ENCODE measurements around the gene USP6NL.

USP6NL gene

DNA sequence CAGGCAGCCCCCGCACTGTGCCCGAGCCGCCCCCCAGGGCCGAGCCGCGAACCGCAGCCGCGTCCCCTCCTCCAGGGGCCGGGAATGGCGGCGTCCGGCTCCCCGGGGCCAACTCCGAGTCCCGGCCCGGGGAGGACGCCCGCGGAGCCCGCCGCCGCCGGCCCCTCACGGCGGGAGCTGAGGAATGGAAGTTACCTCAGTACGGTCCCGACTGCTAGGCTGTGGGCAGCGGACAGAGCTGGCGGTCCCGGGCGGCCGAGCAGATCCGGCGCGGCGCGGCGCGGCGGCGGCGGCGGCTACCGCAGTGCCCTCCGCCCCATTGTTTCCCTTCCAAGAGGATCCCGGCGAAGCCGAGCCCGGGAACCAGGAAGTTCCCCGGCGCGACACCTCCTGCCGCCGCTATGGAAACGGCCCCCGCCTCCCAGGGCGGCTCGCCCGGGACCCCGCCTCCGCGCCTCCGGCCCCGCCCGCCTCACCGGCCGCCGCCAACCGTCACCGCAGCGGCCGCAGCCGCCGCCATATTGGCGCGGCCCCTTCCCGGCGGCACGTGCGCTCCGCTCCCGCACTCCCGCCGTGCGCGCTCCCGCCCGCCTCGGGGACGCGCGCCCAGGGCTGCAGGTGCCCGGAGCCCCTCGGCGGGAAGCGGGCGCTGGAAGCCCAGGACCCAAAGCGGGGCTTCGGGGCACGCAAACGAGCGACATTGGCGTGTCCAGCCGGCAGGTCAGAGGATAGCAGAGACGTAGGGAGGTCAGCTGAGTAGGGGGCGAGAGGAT, at the start of gene USP6NL:
TSS of gene USP6NL (minus strand) at position 403 of the 773 bp plus-strand sequence. CDS start 14,016 bp downstream, outside the sequence.
- Histone ChIP-seq H3K36me3 (ENCODE audit: control insufficient read depth in 2 of 2, insufficient read depth in 2 of 2, low read length in 2 of 2) (no peaks in the 10 kb centered on the region), H3K27me3 (ENCODE audit: control insufficient read depth in 2 of 2, insufficient read depth in 2 of 2, low read length in 2 of 2) (no peaks in the 10 kb centered on the region), H3K27ac (ENCODE audit: low read depth in 2 of 2, low read length in 2 of 2) (peak within 1 kb of the TSS; percentile 88), H3K4me1 (ENCODE audit: control insufficient read depth in 2 of 2, insufficient read depth in 2 of 2, low read length in 2 of 2) (peaks cover 5 to 17% of the 10 kb centered on the region in 2 donors), H3K9me3 (ENCODE audit: control insufficient read depth in 2 of 2, low read length in 2 of 2) (peaks cover 0 to 2% of the 10 kb centered on the region in 2 donors), H3K9ac (ENCODE audit: low read depth in 1 of 2, low read length in 2 of 2) (peak within 1 kb of the TSS; percentile 86), H3K4me3 (ENCODE audit: low read length in 2 of 2) (peak within 1 kb of the TSS; percentile 84 to 89)

DNA sequence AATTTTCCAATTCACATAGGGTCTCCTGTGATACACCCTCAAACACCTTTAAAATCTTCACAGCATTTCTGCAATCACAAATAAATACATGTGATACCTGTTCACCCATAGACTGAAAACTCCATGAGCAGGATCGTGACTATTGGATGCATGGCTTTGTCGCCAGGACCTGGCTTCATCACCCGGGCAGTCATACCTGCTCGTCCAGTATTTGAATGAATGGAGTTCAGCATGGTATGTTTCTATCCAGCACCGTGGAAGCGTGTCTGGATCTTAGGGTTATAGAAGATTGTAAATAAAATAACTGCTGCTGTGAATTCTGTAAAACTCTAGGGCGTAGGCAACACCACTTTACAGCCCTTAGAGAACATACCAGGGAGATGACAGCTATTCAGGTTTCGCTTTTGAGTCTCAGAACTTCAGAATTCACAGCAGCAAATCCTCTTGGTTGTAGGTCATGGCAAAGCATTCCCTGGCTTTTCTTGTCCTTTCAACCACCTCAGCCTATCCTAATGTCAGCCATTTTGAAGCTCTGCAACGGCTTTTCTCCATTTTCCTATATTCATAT, 47.4 kb upstream of the USP6NL start:
- H3K27me3 ChIP-seq (ENCODE audit: control insufficient read depth in 2 of 2, insufficient read depth in 2 of 2, low read length in 2 of 2): no peaks in the 10 kb centered on the region
- H3K4me3 ChIP-seq (ENCODE audit: low read length in 2 of 2): no peak overlapping the region
- no peaks in the 10 kb centered on the region for H3K9me3 ChIP-seq (ENCODE audit: control insufficient read depth in 2 of 2, low read length in 2 of 2)
- peaks cover 0 to 5% of the 10 kb centered on the region in 2 donors for H3K4me1 ChIP-seq (ENCODE audit: control insufficient read depth in 2 of 2, insufficient read depth in 2 of 2, low read length in 2 of 2)
- no peaks in the 10 kb centered on the region for H3K36me3 ChIP-seq (ENCODE audit: control insufficient read depth in 2 of 2, insufficient read depth in 2 of 2, low read length in 2 of 2)
- no peak overlapping the region for H3K27ac ChIP-seq (ENCODE audit: low read depth in 2 of 2, low read length in 2 of 2)
- no peak overlapping the region for H3K9ac ChIP-seq (ENCODE audit: low read depth in 1 of 2, low read length in 2 of 2)

DNA sequence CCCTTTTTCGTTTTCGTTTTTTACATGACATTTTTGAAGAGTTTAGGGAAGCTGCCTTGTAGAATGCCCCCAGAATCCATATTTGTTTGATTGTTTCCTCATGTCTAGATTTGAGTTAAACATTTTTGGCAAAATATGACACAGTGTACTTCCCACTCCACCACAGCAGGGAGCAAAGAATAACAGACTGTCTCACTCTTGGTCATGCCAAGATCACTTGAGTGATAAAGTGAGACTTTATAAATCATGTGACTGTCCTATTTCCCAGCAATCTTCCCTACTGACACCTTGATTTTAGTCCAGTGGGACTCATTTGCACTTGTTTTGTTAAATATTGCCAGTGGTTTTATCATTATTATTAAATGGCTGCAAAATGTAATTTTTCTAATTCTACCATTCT, 44.4 kb upstream of the USP6NL start:
- H3K9ac ChIP-seq (ENCODE audit: low read depth in 1 of 2, low read length in 2 of 2): no peak overlapping the region
- peaks cover 0 to 5% of the 10 kb centered on the region in 2 donors for H3K4me1 ChIP-seq (ENCODE audit: control insufficient read depth in 2 of 2, insufficient read depth in 2 of 2, low read length in 2 of 2)
- no peaks in the 10 kb centered on the region for H3K27me3 ChIP-seq (ENCODE audit: control insufficient read depth in 2 of 2, insufficient read depth in 2 of 2, low read length in 2 of 2)
- H3K27ac ChIP-seq (ENCODE audit: low read depth in 2 of 2, low read length in 2 of 2): no peak overlapping the region
- no peak overlapping the region for H3K4me3 ChIP-seq (ENCODE audit: low read length in 2 of 2)
- H3K36me3 ChIP-seq (ENCODE audit: control insufficient read depth in 2 of 2, insufficient read depth in 2 of 2, low read length in 2 of 2): no peaks in the 10 kb centered on the region
- no peaks in the 10 kb centered on the region for H3K9me3 ChIP-seq (ENCODE audit: control insufficient read depth in 2 of 2, low read length in 2 of 2)

DNA sequence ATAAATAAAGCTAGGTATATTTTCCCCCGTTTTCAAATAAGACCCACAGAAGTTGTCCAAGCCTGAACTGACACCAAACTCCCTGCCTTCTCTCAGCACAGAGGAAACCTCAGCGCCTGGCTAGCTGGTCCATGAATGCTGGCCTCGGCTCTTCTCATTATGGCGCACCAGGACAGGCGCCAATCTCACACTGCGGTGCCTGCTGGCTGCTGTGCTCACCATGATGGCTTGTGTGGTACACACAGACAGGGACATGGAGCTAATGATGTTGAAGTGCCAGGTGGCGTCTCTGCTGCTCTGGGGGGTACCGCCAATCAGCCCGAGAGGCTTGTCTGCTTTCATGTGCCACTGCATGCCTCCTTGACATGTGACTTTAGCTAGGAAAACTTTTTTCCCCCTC, 43.2 kb upstream of the USP6NL start:
- Histone ChIP-seq H3K9me3 (ENCODE audit: control insufficient read depth in 2 of 2, low read length in 2 of 2) (no peaks in the 10 kb centered on the region), H3K4me3 (ENCODE audit: low read length in 2 of 2) (no peak overlapping the region), H3K4me1 (ENCODE audit: control insufficient read depth in 2 of 2, insufficient read depth in 2 of 2, low read length in 2 of 2) (peaks cover 0 to 5% of the 10 kb centered on the region in 2 donors), H3K9ac (ENCODE audit: low read depth in 1 of 2, low read length in 2 of 2) (no peak overlapping the region), H3K27me3 (ENCODE audit: control insufficient read depth in 2 of 2, insufficient read depth in 2 of 2, low read length in 2 of 2) (no peaks in the 10 kb centered on the region), H3K27ac (ENCODE audit: low read depth in 2 of 2, low read length in 2 of 2) (no peak overlapping the region), H3K36me3 (ENCODE audit: control insufficient read depth in 2 of 2, insufficient read depth in 2 of 2, low read length in 2 of 2) (no peaks in the 10 kb centered on the region)

DNA sequence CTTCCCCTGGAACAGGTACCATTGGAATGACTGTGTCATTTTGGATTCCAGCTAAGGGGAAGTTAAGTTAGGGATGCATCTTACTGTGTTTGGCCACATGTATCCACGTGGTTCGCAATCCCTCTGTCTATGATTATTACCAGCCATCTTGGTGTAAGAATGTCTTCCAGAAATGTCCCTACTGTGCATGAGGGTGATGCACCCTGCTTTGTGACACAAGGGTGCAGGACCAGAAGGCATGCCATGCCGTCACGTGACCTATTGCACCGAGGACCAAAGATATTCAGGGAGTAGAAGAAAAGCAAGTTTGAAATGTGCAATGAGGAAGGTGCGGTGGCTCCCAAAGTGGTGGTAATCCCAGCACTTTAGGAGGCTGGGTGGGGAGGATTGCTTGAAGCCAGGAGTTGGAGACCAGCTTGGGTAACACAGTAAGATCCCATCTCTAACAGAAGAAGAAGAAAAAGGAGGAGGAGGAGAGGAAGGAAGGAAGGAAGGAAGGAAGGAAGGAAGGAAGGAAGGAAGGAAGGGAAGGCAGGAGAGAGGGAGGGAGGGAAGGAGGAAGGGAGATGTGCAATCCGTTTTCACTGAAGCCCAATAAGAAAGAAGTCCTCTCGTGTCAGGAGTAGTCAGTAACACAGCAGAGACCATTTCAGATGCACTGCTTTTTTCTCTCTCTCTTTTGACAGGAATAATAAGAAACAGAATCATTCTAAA, 42.5 kb upstream of the USP6NL start:
- no peak overlapping the region for H3K27ac ChIP-seq (ENCODE audit: low read depth in 2 of 2, low read length in 2 of 2)
- H3K4me3 ChIP-seq (ENCODE audit: low read length in 2 of 2): no peak overlapping the region
- peaks cover 0 to 5% of the 10 kb centered on the region in 2 donors for H3K4me1 ChIP-seq (ENCODE audit: control insufficient read depth in 2 of 2, insufficient read depth in 2 of 2, low read length in 2 of 2)

DNA sequence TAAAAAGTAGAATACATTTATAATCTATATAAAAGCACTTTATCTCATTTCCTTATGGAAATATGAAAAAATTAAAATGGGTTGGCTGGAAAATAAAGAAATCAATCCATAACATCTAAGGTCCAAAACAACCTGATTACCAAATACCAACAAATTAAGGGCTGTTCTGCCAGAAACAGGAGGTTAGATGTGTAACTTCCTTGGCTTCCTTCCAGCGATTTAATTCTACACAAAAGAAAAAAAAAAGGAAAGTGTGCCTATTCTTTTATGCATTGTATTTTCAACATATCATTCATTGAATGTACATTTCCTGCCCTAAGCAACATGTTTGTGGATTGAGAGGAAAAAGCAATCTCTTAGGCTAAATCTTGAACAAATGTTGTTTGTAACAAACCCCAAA, 36.2 kb upstream of the USP6NL start:
- no peaks in the 10 kb centered on the region for H3K4me1 ChIP-seq (ENCODE audit: control insufficient read depth in 2 of 2, insufficient read depth in 2 of 2, low read length in 2 of 2)
- H3K27me3 ChIP-seq (ENCODE audit: control insufficient read depth in 2 of 2, insufficient read depth in 2 of 2, low read length in 2 of 2): no peaks in the 10 kb centered on the region
- no peak overlapping the region for H3K4me3 ChIP-seq (ENCODE audit: low read length in 2 of 2)
- no peaks in the 10 kb centered on the region for H3K36me3 ChIP-seq (ENCODE audit: control insufficient read depth in 2 of 2, insufficient read depth in 2 of 2, low read length in 2 of 2)
- H3K27ac ChIP-seq (ENCODE audit: low read depth in 2 of 2, low read length in 2 of 2): no peak overlapping the region
- H3K9ac ChIP-seq (ENCODE audit: low read depth in 1 of 2, low read length in 2 of 2): no peak overlapping the region
- no peaks in the 10 kb centered on the region for H3K9me3 ChIP-seq (ENCODE audit: control insufficient read depth in 2 of 2, low read length in 2 of 2)

More for the DNA sequence above, 42.5 kb upstream of the USP6NL start:
- H3K9me3 ChIP-seq (ENCODE audit: control insufficient read depth in 2 of 2, low read length in 2 of 2): no peaks in the 10 kb centered on the region
- no peaks in the 10 kb centered on the region for H3K36me3 ChIP-seq (ENCODE audit: control insufficient read depth in 2 of 2, insufficient read depth in 2 of 2, low read length in 2 of 2)
- H3K27me3 ChIP-seq (ENCODE audit: control insufficient read depth in 2 of 2, insufficient read depth in 2 of 2, low read length in 2 of 2): no peaks in the 10 kb centered on the region
- no peak overlapping the region for H3K9ac ChIP-seq (ENCODE audit: low read depth in 1 of 2, low read length in 2 of 2)

DNA sequence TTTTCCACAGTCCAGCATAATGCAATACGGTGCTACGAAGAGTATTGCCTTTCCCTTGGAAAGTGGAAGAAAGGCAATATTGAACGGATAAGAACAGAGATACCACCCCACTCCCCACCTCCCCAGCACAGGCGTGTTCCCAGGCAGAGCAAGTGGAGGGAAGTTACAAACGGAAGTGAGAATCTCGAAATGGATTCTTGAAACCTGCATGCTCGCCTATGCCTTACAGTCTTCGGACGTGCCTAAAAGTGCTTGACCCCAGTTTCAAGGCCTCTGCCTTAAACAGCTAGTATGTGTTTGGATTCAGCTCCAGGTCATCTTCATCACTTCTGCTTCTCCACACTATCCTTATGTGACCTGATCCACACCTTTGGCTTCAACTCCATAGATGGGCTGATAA, 35.0 kb upstream of the USP6NL start:
- Histone ChIP-seq H3K27me3 (ENCODE audit: control insufficient read depth in 2 of 2, insufficient read depth in 2 of 2, low read length in 2 of 2) (no peaks in the 10 kb centered on the region), H3K27ac (ENCODE audit: low read depth in 2 of 2, low read length in 2 of 2) (no peak overlapping the region), H3K9me3 (ENCODE audit: control insufficient read depth in 2 of 2, low read length in 2 of 2) (no peaks in the 10 kb centered on the region), H3K9ac (ENCODE audit: low read depth in 1 of 2, low read length in 2 of 2) (no peak overlapping the region), H3K4me3 (ENCODE audit: low read length in 2 of 2) (no peak overlapping the region), H3K36me3 (ENCODE audit: control insufficient read depth in 2 of 2, insufficient read depth in 2 of 2, low read length in 2 of 2) (no peaks in the 10 kb centered on the region), H3K4me1 (ENCODE audit: control insufficient read depth in 2 of 2, insufficient read depth in 2 of 2, low read length in 2 of 2) (no peaks in the 10 kb centered on the region)

DNA sequence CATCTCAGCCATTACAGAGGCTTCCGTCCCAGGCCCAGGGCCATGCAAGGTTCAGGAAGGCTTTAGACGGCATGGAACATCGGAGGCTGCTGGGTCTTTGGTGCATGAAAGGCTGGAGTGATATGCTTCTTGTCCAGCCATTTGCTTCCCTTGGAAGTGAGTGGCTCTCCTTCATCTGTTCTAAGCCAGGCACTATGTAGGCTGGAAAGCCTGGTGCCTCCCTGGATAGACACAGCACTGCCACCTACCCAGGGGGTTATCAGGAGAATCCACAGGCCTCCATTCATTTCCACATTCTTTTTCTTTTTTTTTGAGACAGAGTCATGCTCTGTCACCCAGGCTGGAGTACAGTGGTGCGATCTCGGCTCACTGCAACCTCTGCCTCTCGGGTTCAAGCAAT, 31.6 kb upstream of the USP6NL start:
- Histone ChIP-seq H3K9ac (ENCODE audit: low read depth in 1 of 2, low read length in 2 of 2) (no peak overlapping the region), H3K9me3 (ENCODE audit: control insufficient read depth in 2 of 2, low read length in 2 of 2) (no peaks in the 10 kb centered on the region), H3K4me3 (ENCODE audit: low read length in 2 of 2) (no peak overlapping the region), H3K4me1 (ENCODE audit: control insufficient read depth in 2 of 2, insufficient read depth in 2 of 2, low read length in 2 of 2) (no peaks in the 10 kb centered on the region), H3K36me3 (ENCODE audit: control insufficient read depth in 2 of 2, insufficient read depth in 2 of 2, low read length in 2 of 2) (no peaks in the 10 kb centered on the region), H3K27me3 (ENCODE audit: control insufficient read depth in 2 of 2, insufficient read depth in 2 of 2, low read length in 2 of 2) (no peaks in the 10 kb centered on the region), H3K27ac (ENCODE audit: low read depth in 2 of 2, low read length in 2 of 2) (no peak overlapping the region)

DNA sequence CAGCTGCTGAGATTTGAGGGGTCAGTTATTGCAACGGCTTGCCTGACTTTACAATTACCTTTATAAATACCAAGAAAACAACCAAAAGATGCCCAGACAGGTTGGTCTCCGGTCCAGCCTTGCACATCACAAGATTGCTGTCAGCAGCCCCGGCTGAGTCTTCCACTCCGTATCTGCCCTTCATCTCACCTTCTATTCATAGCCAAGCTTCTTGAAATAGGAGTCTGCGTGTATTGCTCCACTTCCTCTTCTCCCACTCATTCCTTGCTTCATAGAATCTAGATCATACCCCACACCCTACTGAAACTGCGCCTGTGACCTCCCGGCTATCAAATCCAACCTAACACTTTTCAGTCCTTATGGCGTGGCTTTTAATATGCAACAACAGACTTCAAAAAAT, 31.1 kb upstream of the USP6NL start:
- Histone ChIP-seq H3K27ac (ENCODE audit: low read depth in 2 of 2, low read length in 2 of 2) (no peak overlapping the region), H3K36me3 (ENCODE audit: control insufficient read depth in 2 of 2, insufficient read depth in 2 of 2, low read length in 2 of 2) (no peaks in the 10 kb centered on the region), H3K4me1 (ENCODE audit: control insufficient read depth in 2 of 2, insufficient read depth in 2 of 2, low read length in 2 of 2) (no peaks in the 10 kb centered on the region), H3K27me3 (ENCODE audit: control insufficient read depth in 2 of 2, insufficient read depth in 2 of 2, low read length in 2 of 2) (no peaks in the 10 kb centered on the region), H3K4me3 (ENCODE audit: low read length in 2 of 2) (no peak overlapping the region), H3K9ac (ENCODE audit: low read depth in 1 of 2, low read length in 2 of 2) (no peak overlapping the region), H3K9me3 (ENCODE audit: control insufficient read depth in 2 of 2, low read length in 2 of 2) (no peaks in the 10 kb centered on the region)
